ENCODE results near the gene USP40. TPM values are rescaled to one million over a fixed set of nuclear protein-coding genes. Genes with fewer than 3 reads are reported as not detected.
A peak's percentile ranks its signal among the peaks of the same experiment; 100 is the strongest.

Gene USP40
- total and polyA plus RNA-seq, 3 donors from 2014 or later = 42.0 to 87.3 (median 70.2) TPM

- no peak overlapping the region for H3K4me3 ChIP-seq
- 92 to 96% methylated on average over 7 to 14 of the region's 15 CpGs for WGBS, 2 donors
Measured at GRCh38 chr2:233436191-233436581, 130.4 kb downstream of the USP40 start.

GRCh38 chr2:233435436-233436190, 131.0 kb downstream of the USP40 start:
- 89 to 94% methylated on average over 18 of the region's 18 CpGs for WGBS, 2 donors
- TF ChIP-seq POLR2A (IDR thresholded peaks at IDR 0.05) (no peak), CTCF (IDR thresholded peaks at IDR 0.05) (no peak)
- peaks cover 6% of the 10 kb centered on the region for H3K4me1 ChIP-seq
- no peaks in the 10 kb centered on the region for H3K36me3 ChIP-seq (ENCODE audit: low read depth, missing control alignments)
- no peaks in the 10 kb centered on the region for H3K27me3 ChIP-seq
- no peaks in the 10 kb centered on the region for H3K9me3 ChIP-seq
- peak; percentile 13 for DNase-seq
- no peak overlapping the region for H3K4me3 ChIP-seq
- no peak overlapping the region for H3K27ac ChIP-seq
- intact Hi-C loops (cut with DNase I; ENCODE audit: low total_unique reads) = loop anchor here (10.0 kb wide), 1 partner anchor 81 kb away; the partner anchor contains the start of gene DGKD

More at GRCh38 chr2:233436191-233436581, 130.4 kb downstream of the USP40 start:
- DNase-seq = peak; percentile 10
- Histone ChIP-seq H3K9me3 (no peaks in the 10 kb centered on the region), H3K27ac (no peak overlapping the region), H3K27me3 (no peaks in the 10 kb centered on the region), H3K4me1 (peaks cover 6% of the 10 kb centered on the region), H3K36me3 (ENCODE audit: low read depth, missing control alignments) (no peaks in the 10 kb centered on the region)
- intact Hi-C loops (cut with DNase I; ENCODE audit: low total_unique reads) = loop anchor here (10.0 kb wide), 1 partner anchor 81 kb away; the partner anchor contains the start of gene DGKD
- no peak for TF ChIP-seq POLR2A (IDR thresholded peaks at IDR 0.05)
- TF ChIP-seq CTCF (IDR thresholded peaks at IDR 0.05) = no peak

GRCh38 chr2:233434666-233435330, 131.8 kb downstream of the USP40 start:
- 69 to 82% methylated on average over 18 of the region's 18 CpGs for WGBS, 2 donors
- Histone ChIP-seq H3K27me3 (no peaks in the 10 kb centered on the region), H3K9me3 (no peaks in the 10 kb centered on the region), H3K4me1 (peaks cover 6% of the 10 kb centered on the region), H3K4me3 (no peak overlapping the region), H3K27ac (no peak overlapping the region), H3K36me3 (ENCODE audit: low read depth, missing control alignments) (no peaks in the 10 kb centered on the region)
- intact Hi-C loops (cut with DNase I; ENCODE audit: low total_unique reads) = loop anchor here (10.0 kb wide), 1 partner anchor 80 kb away; the partner anchor contains the start of gene DGKD
- no peak for TF ChIP-seq CTCF (IDR thresholded peaks at IDR 0.05)
- TF ChIP-seq POLR2A (IDR thresholded peaks at IDR 0.05) = no peak
- peak; percentile 17 for DNase-seq

- 67 to 74% methylated on average over 1 of the region's 1 CpG for WGBS, 2 donors
- Histone ChIP-seq H3K36me3 (ENCODE audit: low read depth, missing control alignments) (no peaks in the 10 kb centered on the region), H3K4me3 (no peak overlapping the region), H3K27ac (no peak overlapping the region), H3K4me1 (peaks cover under 1% of the 10 kb centered on the region), H3K27me3 (no peaks in the 10 kb centered on the region), H3K9me3 (no peaks in the 10 kb centered on the region)
- DNase-seq = peak; percentile 12
- intact Hi-C loops (cut with DNase I; ENCODE audit: low total_unique reads) = loop anchor here (10.0 kb wide), 1 partner anchor 79 kb away; the partner anchor contains the start of gene DGKD
- TF ChIP-seq POLR2A (IDR thresholded peaks at IDR 0.05) (no peak), CTCF (IDR thresholded peaks at IDR 0.05) (no peak)
Measured at GRCh38 chr2:233433794-233434193, 132.8 kb downstream of the USP40 start.

Data from testis (tissue), 3 donors.